Neuronal stem cell (in vitro differentiated cells): Measurements from ENCODE around the gene KCTD21. TPM values are rescaled to one million over a fixed set of nuclear protein-coding genes. Genes with fewer than 3 reads are reported as not detected.

ENCODE experiments used
- DNase-seq: peaks from one replicate; pipeline ENCODE4 v3.0.0-alpha.2; 2013; ENCODE audit warnings: low spot score
- H2AFZ ChIP-seq: one replicate; pipeline ENCODE4 v1.6.1; 2013; ENCODE audit warnings: mild to moderate bottlenecking, low read length, inconsistent platforms
- H2AK5ac ChIP-seq: 2 replicates; pipeline ENCODE4 v1.6.1; 2013; ENCODE audit warnings: low read depth, mild to moderate bottlenecking, inconsistent platforms, low read length, moderate library complexity, mixed read lengths
- H2BK120ac ChIP-seq: 2 replicates; pipeline ENCODE4 v1.6.1; 2013; ENCODE audit warnings: low read depth, mild to moderate bottlenecking, inconsistent platforms, low read length, moderate library complexity, mixed read lengths
- H2BK12ac ChIP-seq: one replicate; pipeline ENCODE4 v1.6.1; 2013; ENCODE audit warnings: low read length, inconsistent platforms
- H2BK15ac ChIP-seq: 2 replicates; pipeline ENCODE4 v1.6.1; 2013; ENCODE audit warnings: mild to moderate bottlenecking, low read length, inconsistent platforms, mixed read lengths
- H2BK5ac ChIP-seq: one replicate; pipeline ENCODE4 v1.6.1; 2013; ENCODE audit warnings: inconsistent platforms, mild to moderate bottlenecking, low read length, moderate library complexity
- H3K14ac ChIP-seq: one replicate; pipeline ENCODE4 v1.6.1; 2013; ENCODE audit warnings: low read length, inconsistent platforms
- H3K18ac ChIP-seq: 2 replicates; pipeline ENCODE4 v1.6.1; 2013; ENCODE audit warnings: low read length, inconsistent platforms
- H3K23ac ChIP-seq: 2 replicates; pipeline ENCODE4 v1.6.1; 2013; ENCODE audit warnings: low read depth, mild to moderate bottlenecking, mixed read lengths, low read length, inconsistent platforms; ENCODE audit not compliant: poor library complexity
- H3K27ac ChIP-seq: replicated peaks from 3 replicates; pipeline ENCODE4 v1.5.1; 2013; ENCODE audit warnings: low read length, inconsistent platforms
- H3K27me3 ChIP-seq, 3 experiments: 2 replicates each; pipeline ENCODE4 v1.6.1; 2013; ENCODE audit warnings: low read length in 3 of 3, mild to moderate bottlenecking in 2 of 3, inconsistent platforms in 1 of 3, low read depth in 1 of 3, mixed read lengths in 1 of 3, moderate library complexity in 1 of 3; ENCODE audit not compliant: control insufficient read depth in 3 of 3, insufficient read depth in 3 of 3
- H3K36me3 ChIP-seq, 2 donors: replicated peaks in 1 of 2; 2 replicates each; pipeline ENCODE4 v1.6.1; 2013; ENCODE audit warnings: low read length in 2 of 2; ENCODE audit not compliant: control insufficient read depth in 2 of 2, insufficient read depth in 2 of 2
- H3K4ac ChIP-seq: 2 replicates; pipeline ENCODE4 v1.6.1; 2013; ENCODE audit warnings: inconsistent platforms, mild to moderate bottlenecking, low read length, moderate library complexity
- H3K4me1 ChIP-seq, 2 donors: 1 replicate in 1 of 2; 2 replicates in 1 of 2; pipeline ENCODE4 v1.6.1; 2013; ENCODE audit warnings: low read length in 2 of 2, low read depth in 1 of 2; ENCODE audit not compliant: control insufficient read depth in 2 of 2, insufficient read depth in 1 of 2
- H3K4me2 ChIP-seq: one replicate; pipeline ENCODE4 v1.6.1; 2013; ENCODE audit warnings: mild to moderate bottlenecking, low read length, inconsistent platforms; ENCODE audit not compliant: insufficient read depth, poor library complexity, severe bottlenecking
- H3K4me3 ChIP-seq, 2 donors: 2 replicates each; pipeline ENCODE4 v1.5.1; 2013; ENCODE audit warnings: low read length in 2 of 2, mild to moderate bottlenecking in 2 of 2, inconsistent platforms in 1 of 2, moderate library complexity in 1 of 2
- H3K79me1 ChIP-seq: one replicate; pipeline ENCODE4 v1.6.1; 2013; ENCODE audit warnings: low read depth, mild to moderate bottlenecking, inconsistent platforms, low read length, moderate library complexity
- H3K9ac ChIP-seq: one replicate; pipeline ENCODE4 v1.6.1; 2013; ENCODE audit warnings: mild to moderate bottlenecking, low read depth, low read length, inconsistent platforms; ENCODE audit not compliant: poor library complexity
- H3K9me3 ChIP-seq, 2 donors: replicated peaks in 1 of 2; 2 replicates each; pipeline versions ENCODE3 to v1.6.1; 2013; ENCODE audit warnings: low read length in 2 of 2, mild to moderate bottlenecking in 2 of 2, inconsistent platforms in 1 of 2, low read depth in 1 of 2, mixed read lengths in 1 of 2, moderate library complexity in 1 of 2; ENCODE audit not compliant: control insufficient read depth in 2 of 2, insufficient read depth in 1 of 2
- H4K8ac ChIP-seq: one replicate; pipeline ENCODE4 v1.6.1; 2013; ENCODE audit warnings: low read depth, mild to moderate bottlenecking, inconsistent platforms, low read length, moderate library complexity
- H4K91ac ChIP-seq: one replicate; pipeline ENCODE4 v1.6.1; 2013; ENCODE audit warnings: low read length, low read depth, mild to moderate bottlenecking, inconsistent platforms; ENCODE audit not compliant: poor library complexity
- whole genome bisulfite sequencing, 2 donors: extraction: QIAGEN DNeasy Blood & Tissue Kit; methylation state at CpG; one replicate each; pipeline ENCODE4 v1.1.7; 2013; ENCODE audit warnings: missing lambda C conversion rate in 2 of 2, mixed read lengths in 1 of 2; ENCODE audit not compliant: insufficient read length in 2 of 2, insufficient replicate concordance in 1 of 2; ENCODE audit errors: extremely low coverage in 2 of 2; 5-methylcytosine and 5-hydroxymethylcytosine counted together
- small RNA-seq: library from polyadenylated mRNA; stranded (forward); fragments of <200 nt; extraction: miRNeasy Mini kit (QIAGEN cat#:217004); gene quantifications from one replicate; pipeline ENCODE3, GENCODE V24; 2013; ENCODE audit not compliant: insufficient read depth

KCTD21 gene

DNA sequence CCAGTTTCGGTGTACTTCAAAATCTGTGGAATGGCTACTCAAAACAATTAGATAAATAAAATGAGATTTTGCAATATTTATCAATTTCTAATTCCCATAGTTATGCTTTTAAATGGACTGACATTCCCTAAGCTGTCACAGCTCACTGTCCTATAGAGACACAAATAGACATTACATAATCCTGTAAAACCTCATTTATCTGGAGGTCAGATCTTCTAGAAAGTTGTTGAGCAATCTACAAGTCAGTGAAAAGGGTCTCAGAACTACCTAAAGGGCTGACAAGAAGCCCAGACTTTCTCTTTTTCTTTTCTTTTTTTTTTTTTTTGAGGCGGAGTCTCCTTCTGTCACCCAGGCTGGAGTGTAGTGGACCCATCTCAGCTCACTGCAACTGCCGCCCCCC lies 61.0 kb downstream of the KCTD21 start:
- Histone ChIP-seq H3K36me3 (peaks cover 5 to 50% of the 10 kb centered on the region in 2 donors), H2BK5ac (no peak overlapping the region), H2AFZ (no peak overlapping the region), H3K18ac (no peak overlapping the region), H3K4ac (no peak overlapping the region), H3K23ac (no peak overlapping the region), H3K4me1 (no peaks in the 10 kb centered on the region), H2BK15ac (no peak overlapping the region), H4K91ac (no peak overlapping the region), H3K27ac (no peak overlapping the region), H4K8ac (no peak overlapping the region), H2BK12ac (no peak overlapping the region), H3K79me1 (no peaks in the 10 kb centered on the region), H3K4me3 (no peak overlapping the region), H3K14ac (no peak overlapping the region), H3K27me3 (no peaks in the 10 kb centered on the region), H3K9ac (no peak overlapping the region), H3K4me2 (no peak overlapping the region), H2AK5ac (no peak overlapping the region), H2BK120ac (no peak overlapping the region), H3K9me3 (peaks cover 0 to under 1% of the 10 kb centered on the region in 2 donors)
- no CpG with 5 or more reads among the region's 3 CpGs for WGBS, 2 donors
- DNase-seq, result no peak

Small RNAs within 50 kb of the gene (small RNA-seq; reads per million reads assigned to genes)
- not detected for gene RNU6-126P
